ENCODE results near the gene COPS3.

DNA sequence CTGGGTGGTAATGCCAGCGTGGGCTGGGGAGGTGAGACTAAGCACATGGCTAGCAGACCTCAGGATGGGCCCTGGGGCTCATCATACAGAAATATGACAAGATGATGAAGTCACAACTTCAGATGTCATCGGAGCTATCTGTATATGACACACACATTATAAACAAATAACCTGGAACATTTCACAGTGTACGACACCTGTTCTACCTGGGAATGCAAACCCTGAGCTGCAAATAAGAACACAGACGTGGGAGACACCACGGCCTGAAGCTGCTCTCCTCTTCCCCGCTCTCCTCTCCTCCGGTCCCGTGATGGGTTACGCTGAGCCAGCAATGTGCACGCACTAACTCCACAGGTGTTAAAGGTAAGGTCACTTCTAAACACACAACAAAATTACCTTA lies 79.8 kb downstream of the COPS3 start:
- TF ChIP-seq, protein P1, sequence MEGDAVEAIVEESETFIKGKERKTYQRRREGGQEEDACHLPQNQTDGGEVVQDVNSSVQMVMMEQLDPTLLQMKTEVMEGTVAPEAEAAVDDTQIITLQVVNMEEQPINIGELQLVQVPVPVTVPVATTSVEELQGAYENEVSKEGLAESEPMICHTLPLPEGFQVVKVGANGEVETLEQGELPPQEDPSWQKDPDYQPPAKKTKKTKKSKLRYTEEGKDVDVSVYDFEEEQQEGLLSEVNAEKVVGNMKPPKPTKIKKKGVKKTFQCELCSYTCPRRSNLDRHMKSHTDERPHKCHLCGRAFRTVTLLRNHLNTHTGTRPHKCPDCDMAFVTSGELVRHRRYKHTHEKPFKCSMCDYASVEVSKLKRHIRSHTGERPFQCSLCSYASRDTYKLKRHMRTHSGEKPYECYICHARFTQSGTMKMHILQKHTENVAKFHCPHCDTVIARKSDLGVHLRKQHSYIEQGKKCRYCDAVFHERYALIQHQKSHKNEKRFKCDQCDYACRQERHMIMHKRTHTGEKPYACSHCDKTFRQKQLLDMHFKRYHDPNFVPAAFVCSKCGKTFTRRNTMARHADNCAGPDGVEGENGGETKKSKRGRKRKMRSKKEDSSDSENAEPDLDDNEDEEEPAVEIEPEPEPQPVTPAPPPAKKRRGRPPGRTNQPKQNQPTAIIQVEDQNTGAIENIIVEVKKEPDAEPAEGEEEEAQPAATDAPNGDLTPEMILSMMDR (IDR thresholded peaks at IDR 0.05) = no peak
- no peak for TF ChIP-seq POLR2AphosphoS5 (IDR thresholded peaks at IDR 0.05)

All from upper lobe of left lung (tissue), 4 donors.